Inflammatory macrophage treated with lipopolysaccharide for 1 hour (primary cell): ENCODE measurements around the gene MOB1A.
"Not testable (repeated sequence)": the region's sequence is repeated elsewhere in the genome, so short reads cannot be mapped to it uniquely, and the experiment has no call there.

Source experiments
- DNase-seq, 2 donors: peaks; one replicate each; pipeline ENCODE4 v3.0.0-alpha.2; 2020 to 2022

The MOB1A gene

GRCh38 chr2:74148457-74149246, 30.0 kb downstream of the MOB1A start:
- no peak for DNase-seq

GRCh38 chr2:74147727-74148456, 30.8 kb downstream of the MOB1A start, which contains the start of gene BOLA3:
Gene BOLA3, minus strand, starts transcription at chr2:74147912. Its CDS starts 38 bp downstream, at chr2:74147874.
- DNase-seq: peak; percentile 77 to 87

GRCh38 chr2:74146929-74147726, 31.6 kb downstream of the MOB1A start:
- peak; percentile 31 to 61 for DNase-seq

GRCh38 chr2:74142340-74142739, 36.3 kb downstream of the MOB1A start:
- no peak for DNase-seq

GRCh38 chr2:74138600-74139323, 39.9 kb downstream of the MOB1A start:
- DNase-seq: no peak

- DNase-seq: no peak
Observed at GRCh38 chr2:74137651-74138599, 40.8 kb downstream of the MOB1A start.

GRCh38 chr2:74131901-74132300, 46.8 kb downstream of the MOB1A start:
- DNase-seq: no peak

GRCh38 chr2:74130211-74130995, 48.3 kb downstream of the MOB1A start:
- DNase-seq: no peak

- DNase-seq: no peak
Observed at GRCh38 chr2:74128206-74128605, 50.5 kb downstream of the MOB1A start.

GRCh38 chr2:74123955-74124354, 54.7 kb downstream of the MOB1A start:
- not testable (repeated sequence) for DNase-seq

GRCh38 chr2:74121846-74122245, 56.8 kb downstream of the MOB1A start:
- not testable (repeated sequence) for DNase-seq

GRCh38 chr2:74119912-74120825, 58.5 kb downstream of the MOB1A start:
- DNase-seq: peak; percentile 82 to 89

GRCh38 chr2:74119339-74119738, 59.3 kb downstream of the MOB1A start:
- peak; percentile 22 to 35 for DNase-seq

- no peak for DNase-seq
Observed at GRCh38 chr2:74111380-74111779, 67.3 kb downstream of the MOB1A start.

- DNase-seq: no peak
Observed at GRCh38 chr2:74110537-74110936, 68.1 kb downstream of the MOB1A start.

GRCh38 chr2:74109551-74109950, 69.1 kb downstream of the MOB1A start:
- DNase-seq: no peak

GRCh38 chr2:74107071-74107470, 71.6 kb downstream of the MOB1A start:
- no peak for DNase-seq

- DNase-seq: no peak
Observed at GRCh38 chr2:74105413-74105812, 73.3 kb downstream of the MOB1A start.

GRCh38 chr2:74104839-74105238, 73.8 kb downstream of the MOB1A start:
- DNase-seq: no peak
